Ovary (tissue), 3 donors: Measurements from ENCODE around the gene IFT52.

Experiments
- POLR2A ChIP-seq: fragments of 450-650 bp; IDR thresholded peaks from one replicate; pipeline ENCODE4 v1.6.1; 2017; ENCODE audit warnings: antibody characterized with exemption, mild to moderate bottlenecking, moderate library complexity
- TF ChIP-seq, protein P1 (sequence below), 3 donors: fragments of 450-650 bp in 2 of 3; fragments of 200-600 bp in 1 of 3; IDR thresholded peaks; one replicate each; pipeline versions ENCODE4 v1.5.1 to v1.8.0; 2016 to 2022; ENCODE audit warnings: antibody characterized with exemption in 3 of 3, mild to moderate bottlenecking in 1 of 3
- donor health status: DM: no; HTN: no; CAD: no.

DNA sequence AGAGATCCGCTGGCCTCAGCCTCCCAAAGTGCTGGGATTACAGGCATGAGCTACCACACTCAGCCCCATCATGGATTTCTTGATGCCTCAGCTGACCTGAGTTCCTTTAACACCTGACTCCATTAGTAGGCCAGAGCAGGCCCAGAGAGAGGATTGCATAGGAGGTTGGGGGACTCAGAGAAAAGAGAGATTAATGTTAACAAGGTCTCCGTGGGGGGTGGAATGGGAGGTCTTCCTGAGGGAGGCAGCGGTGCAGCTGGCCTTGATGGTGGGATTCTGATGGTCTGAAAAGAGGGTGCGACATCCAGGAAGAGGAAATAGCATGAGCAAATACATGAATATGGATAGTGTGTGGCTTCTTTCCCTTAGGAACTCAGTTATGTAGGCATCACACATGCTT, 22.0 kb upstream of the IFT52 start:
- TF ChIP-seq, protein P1, sequence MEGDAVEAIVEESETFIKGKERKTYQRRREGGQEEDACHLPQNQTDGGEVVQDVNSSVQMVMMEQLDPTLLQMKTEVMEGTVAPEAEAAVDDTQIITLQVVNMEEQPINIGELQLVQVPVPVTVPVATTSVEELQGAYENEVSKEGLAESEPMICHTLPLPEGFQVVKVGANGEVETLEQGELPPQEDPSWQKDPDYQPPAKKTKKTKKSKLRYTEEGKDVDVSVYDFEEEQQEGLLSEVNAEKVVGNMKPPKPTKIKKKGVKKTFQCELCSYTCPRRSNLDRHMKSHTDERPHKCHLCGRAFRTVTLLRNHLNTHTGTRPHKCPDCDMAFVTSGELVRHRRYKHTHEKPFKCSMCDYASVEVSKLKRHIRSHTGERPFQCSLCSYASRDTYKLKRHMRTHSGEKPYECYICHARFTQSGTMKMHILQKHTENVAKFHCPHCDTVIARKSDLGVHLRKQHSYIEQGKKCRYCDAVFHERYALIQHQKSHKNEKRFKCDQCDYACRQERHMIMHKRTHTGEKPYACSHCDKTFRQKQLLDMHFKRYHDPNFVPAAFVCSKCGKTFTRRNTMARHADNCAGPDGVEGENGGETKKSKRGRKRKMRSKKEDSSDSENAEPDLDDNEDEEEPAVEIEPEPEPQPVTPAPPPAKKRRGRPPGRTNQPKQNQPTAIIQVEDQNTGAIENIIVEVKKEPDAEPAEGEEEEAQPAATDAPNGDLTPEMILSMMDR (IDR thresholded peaks at IDR 0.05) = no peak
- TF ChIP-seq POLR2A = no peak
